Smooth muscle cell (in vitro differentiated cells): ENCODE data around the gene EHBP1. TPM values are rescaled to one million over a fixed set of nuclear protein-coding genes. Genes with fewer than 3 reads are reported as not detected.

Experiments used
- DNase-seq: peaks from one replicate; lab custom pipeline; 2025; ENCODE audit not compliant: unreplicated experiment; lab: John Stamatoyannopoulos, UW
- H2AFZ ChIP-seq: fragments of 200-600 bp; sonication (generic); 2 replicates; pipeline ENCODE4 v1.6.0; 2016; ENCODE audit warnings: antibody characterized with exemption, low read depth, mild to moderate bottlenecking
- H3F3A ChIP-seq: fragments of 200-600 bp; sonication (generic); 2 replicates; pipeline ENCODE4 v1.6.0; 2017; ENCODE audit warnings: antibody characterized with exemption, low read depth
- H3K27ac ChIP-seq: fragments of 200-600 bp; sonication (generic); 2 replicates; pipeline ENCODE4 v1.5.1; 2016; ENCODE audit warnings: low read depth, mild to moderate bottlenecking
- H3K27me3 ChIP-seq: fragments of 200-600 bp; sonication (generic); 2 replicates; pipeline ENCODE4 v1.6.1; 2016; ENCODE audit warnings: low read depth, mild to moderate bottlenecking
- H3K36me3 ChIP-seq: fragments of 200-600 bp; sonication (generic); 2 replicates; pipeline ENCODE4 v1.5.1; 2016; ENCODE audit warnings: low read depth
- H3K4me1 ChIP-seq: fragments of 200-600 bp; sonication (generic); 2 replicates; pipeline ENCODE4 v1.5.1; 2016; ENCODE audit warnings: low read depth
- H3K4me2 ChIP-seq: fragments of 200-600 bp; sonication (generic); 2 replicates; pipeline ENCODE4 v1.6.0; 2016; ENCODE audit warnings: mild to moderate bottlenecking
- H3K4me3 ChIP-seq: fragments of 200-600 bp; sonication (generic); 2 replicates; pipeline ENCODE4 v1.5.1; 2016; ENCODE audit warnings: mild to moderate bottlenecking
- H3K79me2 ChIP-seq: fragments of 200-600 bp; sonication (generic); 2 replicates; pipeline ENCODE4 v1.6.0; 2016; ENCODE audit warnings: low read depth, mild to moderate bottlenecking
- H3K9ac ChIP-seq: fragments of 200-600 bp; sonication (generic); 2 replicates; pipeline ENCODE4 v1.6.0; 2016; ENCODE audit warnings: low read depth
- H3K9me3 ChIP-seq: fragments of 200-600 bp; sonication (generic); replicated peaks from 2 replicates; pipeline ENCODE4 v1.5.1; 2016; ENCODE audit warnings: low read depth
- H4K20me1 ChIP-seq: fragments of 200-600 bp; sonication (generic); 2 replicates; pipeline ENCODE4 v1.6.0; 2016; ENCODE audit warnings: low read depth
- WGBS: methylation state at CpG from one replicate; pipeline ENCODE4 v1.1.7; 2016; ENCODE audit warnings: low lambda C conversion rate; 5-methylcytosine and 5-hydroxymethylcytosine counted together
- polyA plus RNA-seq: library from polyadenylated mRNA; unstranded; fragments of >200 nt; fragmentation: Nextera tagmentation; extraction: Ambion mirVana; gene quantifications from 2 replicates; pipeline ENCODE4 v1.2.1, GENCODE V29; 2016
- total RNA-seq: library from RNA; depleted of rRNA; stranded (reverse); fragments of >200 nt; gene quantifications from 2 replicates; pipeline ENCODE4 v1.2.3, GENCODE V29; 2014
- TF ChIP-seq, protein P1 (sequence below): fragments of 200-600 bp; sonication (generic); IDR thresholded peaks from 2 replicates; pipeline ENCODE4 v1.5.1; 2017; ENCODE audit warnings: borderline replicate concordance, mild to moderate bottlenecking, antibody characterized with exemption; ENCODE audit not compliant: insufficient read depth, poor library complexity, severe bottlenecking

EHBP1 gene
- total and polyA plus RNA-seq, 2 experiments from 2014 or later = 9.3 to 45.9 TPM

DNA sequence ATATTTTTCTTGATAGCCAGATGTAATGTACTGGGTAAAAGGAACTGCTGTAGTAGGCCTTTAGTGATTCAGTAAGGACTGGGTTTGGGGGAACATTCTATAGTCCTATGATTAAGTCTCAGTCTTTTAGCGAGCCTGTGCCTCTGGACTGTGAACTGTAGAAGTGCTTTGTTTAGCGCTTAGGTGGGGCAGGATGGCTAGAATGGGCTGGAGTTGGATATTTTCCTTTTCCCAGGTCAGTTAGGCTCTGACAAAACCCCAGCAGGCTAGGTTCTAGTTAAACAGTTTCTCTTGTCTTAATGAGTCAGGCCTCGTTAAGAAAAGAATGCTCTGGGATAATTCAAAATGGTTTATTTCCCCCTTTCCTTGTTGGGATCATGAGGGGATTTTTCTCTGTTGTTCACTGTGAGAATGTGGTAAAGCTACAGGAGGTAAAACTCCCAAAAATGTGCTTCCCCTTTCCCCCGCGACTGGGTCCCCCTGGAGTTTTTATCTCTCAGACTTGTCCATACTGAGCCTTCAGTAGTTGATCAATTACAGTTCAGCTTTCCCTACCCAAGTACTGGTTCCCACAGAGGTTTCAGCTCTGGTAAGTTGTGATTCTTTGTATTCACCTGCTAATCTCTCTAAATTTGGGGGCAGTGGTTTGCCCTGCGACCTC is 31.5 kb downstream of the EHBP1 start:
- Histone ChIP-seq H3K36me3 (no peaks in the 10 kb centered on the region), H3K4me2 (peak overlapping the region; percentile 10), H3K4me1 (peaks cover 11% of the 10 kb centered on the region), H3K9me3 (no peaks in the 10 kb centered on the region), H3K9ac (no peak overlapping the region), H3K27ac (no peak overlapping the region), H3K79me2 (peaks cover 77% of the 10 kb centered on the region), H4K20me1 (peaks cover 57% of the 10 kb centered on the region), H3K4me3 (no peak overlapping the region), H3F3A (no peaks in the 10 kb centered on the region), H2AFZ (no peak overlapping the region), H3K27me3 (no peaks in the 10 kb centered on the region)
- TF ChIP-seq, protein P1, sequence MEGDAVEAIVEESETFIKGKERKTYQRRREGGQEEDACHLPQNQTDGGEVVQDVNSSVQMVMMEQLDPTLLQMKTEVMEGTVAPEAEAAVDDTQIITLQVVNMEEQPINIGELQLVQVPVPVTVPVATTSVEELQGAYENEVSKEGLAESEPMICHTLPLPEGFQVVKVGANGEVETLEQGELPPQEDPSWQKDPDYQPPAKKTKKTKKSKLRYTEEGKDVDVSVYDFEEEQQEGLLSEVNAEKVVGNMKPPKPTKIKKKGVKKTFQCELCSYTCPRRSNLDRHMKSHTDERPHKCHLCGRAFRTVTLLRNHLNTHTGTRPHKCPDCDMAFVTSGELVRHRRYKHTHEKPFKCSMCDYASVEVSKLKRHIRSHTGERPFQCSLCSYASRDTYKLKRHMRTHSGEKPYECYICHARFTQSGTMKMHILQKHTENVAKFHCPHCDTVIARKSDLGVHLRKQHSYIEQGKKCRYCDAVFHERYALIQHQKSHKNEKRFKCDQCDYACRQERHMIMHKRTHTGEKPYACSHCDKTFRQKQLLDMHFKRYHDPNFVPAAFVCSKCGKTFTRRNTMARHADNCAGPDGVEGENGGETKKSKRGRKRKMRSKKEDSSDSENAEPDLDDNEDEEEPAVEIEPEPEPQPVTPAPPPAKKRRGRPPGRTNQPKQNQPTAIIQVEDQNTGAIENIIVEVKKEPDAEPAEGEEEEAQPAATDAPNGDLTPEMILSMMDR = no peak
- no peak for DNase-seq
- 58% methylated on average over 6 of the region's 6 CpGs for WGBS

GRCh38 chr2:62738981-62739936 is 33.7 kb downstream of the EHBP1 start:
- Histone ChIP-seq H3K27me3 (no peaks in the 10 kb centered on the region), H4K20me1 (peaks cover 68% of the 10 kb centered on the region), H3K36me3 (no peaks in the 10 kb centered on the region), H3K9ac (no peak overlapping the region), H3K79me2 (peaks cover 78% of the 10 kb centered on the region), H3F3A (no peaks in the 10 kb centered on the region), H2AFZ (no peak overlapping the region), H3K4me1 (no peaks in the 10 kb centered on the region), H3K9me3 (no peaks in the 10 kb centered on the region), H3K27ac (no peak overlapping the region), H3K4me2 (no peak overlapping the region), H3K4me3 (no peak overlapping the region)
- DNase-seq = no peak
- TF ChIP-seq, protein P1 = no peak
- 95% methylated on average over 2 of the region's 2 CpGs for WGBS

- H3F3A ChIP-seq = no peaks in the 10 kb centered on the region
- TF ChIP-seq, protein P1 = no peak
- no peaks in the 10 kb centered on the region for H3K27me3 ChIP-seq
- peaks cover 72% of the 10 kb centered on the region for H4K20me1 ChIP-seq
- H3K4me2 ChIP-seq = no peak overlapping the region
- H3K9ac ChIP-seq = no peak overlapping the region
- 95% methylated on average over 1 of the region's 1 CpG for WGBS
- no peak overlapping the region for H2AFZ ChIP-seq
- peaks cover 82% of the 10 kb centered on the region for H3K79me2 ChIP-seq
- no peaks in the 10 kb centered on the region for H3K9me3 ChIP-seq
- H3K36me3 ChIP-seq = no peaks in the 10 kb centered on the region
- H3K27ac ChIP-seq = no peak overlapping the region
- no peaks in the 10 kb centered on the region for H3K4me1 ChIP-seq
- no peak for DNase-seq
- H3K4me3 ChIP-seq = no peak overlapping the region
Observed at GRCh38 chr2:62740221-62740620, 34.7 kb downstream of the EHBP1 start.
